Calu3 (cell line): Measurements from ENCODE around the gene CHKA. TPM values are rescaled to one million over a fixed set of nuclear protein-coding genes. Genes with fewer than 3 reads are reported as not detected.

Experiments
- BruUV-seq: library from RNA; stranded (reverse); fragments of 400-500 nt; replicated peaks from 2 replicates; lab custom pipeline; 2021; lab: Mats Ljungman, UMichigan
- CTCF ChIA-PET: fragments of 300-600 bp; sonication (Branson Sonifier 250); formaldehyde crosslinking; loops from one replicate; lab custom pipeline; 2022; ENCODE audit warnings: antibody characterized with exemption; lab: Charles Lee
- DNase-seq: peaks from one replicate; pipeline ENCODE4 v3.0.0; 2022
- H3K27ac Mint-ChIP-seq: one replicate; pipeline ENCODE4 v1.8.0; 2022; ENCODE audit warnings: mixed read lengths; ENCODE audit not compliant: unreplicated experiment
- H3K27me3 Mint-ChIP-seq: one replicate; pipeline ENCODE4 v1.8.0; 2022; ENCODE audit warnings: mixed read lengths; ENCODE audit not compliant: unreplicated experiment
- H3K36me3 Mint-ChIP-seq: one replicate; pipeline ENCODE4 v1.8.0; 2022; ENCODE audit warnings: mild to moderate bottlenecking, moderate library complexity, mixed read lengths; ENCODE audit not compliant: insufficient read depth, unreplicated experiment
- H3K4me1 Mint-ChIP-seq: one replicate; pipeline ENCODE4 v1.8.0; 2022; ENCODE audit warnings: mild to moderate bottlenecking, low read depth, mixed read lengths; ENCODE audit not compliant: unreplicated experiment
- H3K4me3 Mint-ChIP-seq: one replicate; pipeline ENCODE4 v1.8.0; 2022; ENCODE audit warnings: mild to moderate bottlenecking, low read depth, moderate library complexity, mixed read lengths; ENCODE audit not compliant: unreplicated experiment
- H3K9me3 Mint-ChIP-seq: one replicate; pipeline ENCODE4 v1.8.0; 2022; ENCODE audit warnings: low read depth, mixed read lengths; ENCODE audit not compliant: unreplicated experiment
- CTCF ChIP-seq: fragments of 200-600 bp; IDR thresholded peaks from one replicate; pipeline ENCODE4 v1.8.0; 2022; ENCODE audit warnings: antibody characterized with exemption; ENCODE audit not compliant: unreplicated experiment
- intact Hi-C: fragments of 100-400 bp; cut with micrococcal nuclease; formaldehyde crosslinking; loops from one replicate; pipeline ENCODE4 v1.10.0; 2022; ENCODE audit not compliant: unreplicated experiment
- total RNA-seq: library from RNA; stranded (reverse); gene quantifications from 2 replicates; pipeline ENCODE4 v1.2.3, GENCODE V29; 2022

Gene CHKA
- total RNA-seq, 1 experiment from 2014 or later, result 104 TPM

GRCh38 chr11:68040101-68040956 is 80.9 kb downstream of the CHKA start:
- peak overlapping the region; percentile 50 for H3K4me3 Mint-ChIP-seq

GRCh38 chr11:68039526-68040086 is 81.6 kb downstream of the CHKA start:
- no peak for DNase-seq
- Mint-ChIP-seq H3K9me3 (no peaks in the 10 kb centered on the region), H3K27me3 (no peaks in the 10 kb centered on the region), H3K36me3 (peaks cover 42% of the 10 kb centered on the region), H3K27ac (no peak overlapping the region), H3K4me1 (peaks cover 10% of the 10 kb centered on the region), H3K4me3 (peak overlapping the region; percentile 50)
- no peak for TF ChIP-seq CTCF
- intact Hi-C loops, result loop anchor here (10.0 kb wide), 1 partner anchor 165 kb away; no protein-coding TSS in a partner anchor
- BruUV-seq, result no TSS peak
- CTCF ChIA-PET, result interaction anchor here (0.5 to 0.7 kb wide), 3 partner anchors 45 to 400 kb away, joined by 3 to 6 read pairs (median 4); no protein-coding TSS in a partner anchor

More at GRCh38 chr11:68040101-68040956, 80.9 kb downstream of the CHKA start:
- TF ChIP-seq CTCF, result no peak
- intact Hi-C loops, result no loop called here
- Mint-ChIP-seq H3K4me1 (peaks cover 10% of the 10 kb centered on the region), H3K9me3 (no peaks in the 10 kb centered on the region), H3K27me3 (no peaks in the 10 kb centered on the region), H3K27ac (no peak overlapping the region), H3K36me3 (peaks cover 42% of the 10 kb centered on the region)
- BruUV-seq, result no TSS peak
- CTCF ChIA-PET, result interaction anchor here (0.7 kb wide), 1 partner anchor 85 kb away, joined by 4 read pairs; no protein-coding TSS in a partner anchor
- DNase-seq, result no peak

- peaks cover 36% of the 10 kb centered on the region for H3K36me3 Mint-ChIP-seq
- intact Hi-C loops, result loop anchor here (10.0 kb wide), 1 partner anchor 166 kb away; no protein-coding TSS in a partner anchor
Observed at GRCh38 chr11:68038718-68039525, 82.3 kb downstream of the CHKA start, which contains the start of gene TCIRG1. Gene TCIRG1, plus strand, starts transcription at chr11:68039025. Its CDS starts 2,247 bp downstream, at chr11:68041272.

More at GRCh38 chr11:68038718-68039525, 82.3 kb downstream of the CHKA start, which contains the start of gene TCIRG1:
- peaks cover 10% of the 10 kb centered on the region for H3K4me1 Mint-ChIP-seq
- BruUV-seq, result no TSS peak
- peak; percentile 78 for DNase-seq
- H3K27me3 Mint-ChIP-seq, result no peaks in the 10 kb centered on the region
- no peaks in the 10 kb centered on the region for H3K9me3 Mint-ChIP-seq
- H3K4me3 Mint-ChIP-seq, result peak within 1 kb of the TSS; percentile 50
- TF ChIP-seq CTCF, result no peak
- H3K27ac Mint-ChIP-seq, result no peak within 1 kb of the TSS
- CTCF ChIA-PET, result interaction anchor here (0.5 to 0.7 kb wide), 2 partner anchors 46 to 400 kb away, joined by 3 to 6 read pairs; no protein-coding TSS in a partner anchor
